Neural progenitor cell (in vitro differentiated cells): ENCODE measurements around the gene KIF22. TPM values are rescaled to one million over a fixed set of nuclear protein-coding genes. Genes with fewer than 3 reads are reported as not detected.

ENCODE experiments used
- DNase-seq: peaks from one replicate; pipeline ENCODE4 v3.0.0-alpha.2; 2016; ENCODE audit warnings: low spot score
- H2AFZ ChIP-seq: fragments of 200-600 bp; sonication (generic); replicated peaks from 2 replicates; pipeline ENCODE4 v1.6.1; 2016; ENCODE audit warnings: antibody characterized with exemption
- H3F3A ChIP-seq: fragments of 200-600 bp; sonication (generic); 2 replicates; pipeline ENCODE4 v1.6.1; 2016; ENCODE audit warnings: antibody characterized with exemption, low read depth
- H3K27ac ChIP-seq: fragments of 200-600 bp; sonication (generic); 2 replicates; pipeline ENCODE4 v1.5.1; 2016; ENCODE audit warnings: mild to moderate bottlenecking
- H3K27me3 ChIP-seq: fragments of 200-600 bp; sonication (generic); 2 replicates; pipeline ENCODE4 v1.6.1; 2016; ENCODE audit warnings: mild to moderate bottlenecking, moderate library complexity
- H3K36me3 ChIP-seq: fragments of 200-600 bp; sonication (generic); 2 replicates; pipeline ENCODE4 v1.5.1; 2016
- H3K4me1 ChIP-seq: fragments of 200-600 bp; sonication (generic); 2 replicates; pipeline ENCODE4 v1.6.1; 2016; ENCODE audit warnings: mixed run types
- H3K4me2 ChIP-seq: fragments of 200-600 bp; sonication (generic); 2 replicates; pipeline ENCODE4 v1.6.1; 2016
- H3K4me3 ChIP-seq: fragments of 200-600 bp; sonication (generic); 2 replicates; pipeline ENCODE4 v1.5.1; 2016
- H3K79me2 ChIP-seq: fragments of 200-600 bp; sonication (generic); 2 replicates; pipeline ENCODE4 v1.6.1; 2016; ENCODE audit warnings: low read depth
- H3K9ac ChIP-seq: fragments of 200-600 bp; sonication (generic); 2 replicates; pipeline ENCODE4 v1.6.1; 2016
- H3K9me3 ChIP-seq: fragments of 200-600 bp; sonication (generic); 2 replicates; pipeline ENCODE4 v1.5.1; 2016; ENCODE audit warnings: low read depth
- H4K20me1 ChIP-seq: fragments of 200-600 bp; sonication (generic); 2 replicates; pipeline ENCODE4 v1.6.1; 2016; ENCODE audit warnings: low read depth
- H3K27ac Mint-ChIP-seq: 3 replicates; pipeline ENCODE4 v1.8.0; 2021; ENCODE audit warnings: mixed read lengths
- H3K27me3 Mint-ChIP-seq: 2 replicates; pipeline ENCODE4 v1.8.0; 2022; ENCODE audit warnings: low read depth, mild to moderate bottlenecking, inconsistent platforms, moderate library complexity, mixed read lengths; ENCODE audit not compliant: insufficient read depth
- H3K36me3 Mint-ChIP-seq: 3 replicates; pipeline ENCODE4 v1.8.0; 2021; ENCODE audit warnings: mixed read lengths
- H3K4me1 Mint-ChIP-seq: 3 replicates; pipeline ENCODE4 v1.8.0; 2021; ENCODE audit warnings: mixed read lengths
- H3K4me3 Mint-ChIP-seq: 3 replicates; pipeline ENCODE4 v1.8.0; 2021; ENCODE audit warnings: mild to moderate bottlenecking, moderate library complexity, mixed read lengths
- H3K9me3 Mint-ChIP-seq: 3 replicates; pipeline ENCODE4 v1.8.0; 2020; ENCODE audit warnings: mixed read lengths
- EZH2 ChIP-seq: fragments of 200-600 bp; sonication (generic); IDR thresholded peaks from 2 replicates; pipeline ENCODE4 v1.6.1; 2017; ENCODE audit warnings: antibody characterized with exemption, mild to moderate bottlenecking, moderate library complexity
- EZH2phosphoT487 ChIP-seq: fragments of 200-600 bp; sonication (generic); IDR thresholded peaks from 2 replicates; pipeline ENCODE4 v1.6.1; 2017; ENCODE audit warnings: antibody characterized with exemption
- total RNA-seq: library from RNA; depleted of rRNA; stranded (reverse); fragments of >200 nt; gene quantifications from 2 replicates; pipeline ENCODE4 v1.2.3, GENCODE V29; 2015; ENCODE audit warnings: low replicate concordance
- TF ChIP-seq, protein P1 (sequence below): fragments of 200-600 bp; sonication (generic); IDR thresholded peaks from 2 replicates; pipeline ENCODE4 v1.5.1; 2017; ENCODE audit warnings: antibody characterized with exemption, mild to moderate bottlenecking

The KIF22 gene
- total RNA-seq, 1 donor from 2014 or later, result 173 TPM

DNA sequence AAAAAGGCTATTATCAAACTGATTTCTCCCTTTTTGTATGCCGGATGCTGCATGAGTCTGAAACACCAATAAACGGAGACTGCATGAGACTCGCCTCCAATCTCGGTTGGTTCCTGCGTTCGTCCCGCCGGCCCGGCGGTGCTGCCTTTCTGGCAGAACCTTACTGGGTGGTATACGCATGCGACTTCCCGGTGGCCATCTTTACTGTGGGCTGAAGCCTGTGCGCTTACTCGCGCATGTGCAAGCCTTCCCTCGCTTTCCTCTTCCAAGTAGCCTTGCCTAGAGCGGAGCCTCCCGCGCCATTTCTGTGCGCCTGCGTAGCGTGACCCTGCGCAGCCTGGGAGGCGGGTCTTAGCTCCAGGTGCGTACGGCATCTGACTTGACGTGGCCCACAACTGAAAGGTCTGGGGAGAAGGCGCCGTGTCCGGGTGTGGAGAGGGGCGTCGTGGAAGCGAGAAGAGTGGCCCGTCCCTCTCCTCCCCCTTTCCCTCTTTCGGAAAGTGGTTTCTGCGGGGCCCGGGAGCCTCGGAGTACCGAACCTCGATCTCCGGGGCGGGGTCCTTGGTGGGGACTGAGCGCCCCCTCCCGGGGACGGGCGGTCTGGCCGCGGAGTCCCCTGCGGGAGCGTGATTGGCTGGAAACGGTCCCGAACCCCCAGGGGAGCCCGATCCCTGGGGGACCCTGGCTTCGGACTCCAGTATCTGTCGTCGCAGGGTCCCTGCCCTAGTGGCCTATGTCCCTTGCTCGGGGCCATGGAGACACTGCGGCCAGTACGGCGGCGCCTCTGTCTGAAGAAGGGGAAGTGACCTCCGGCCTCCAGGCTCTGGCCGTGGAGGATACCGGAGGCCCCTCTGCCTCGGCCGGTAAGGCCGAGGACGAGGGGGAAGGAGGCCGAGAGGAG, 25.5 kb downstream of the KIF22 start, which contains the start of gene PAGR1:
TSS of gene PAGR1 (plus strand) at position 360 of the 901 bp plus-strand sequence. CDS start at position 734, 374 bp downstream.
- H3K4me1 Mint-ChIP-seq, result peaks cover 65% of the 10 kb centered on the region

DNA sequence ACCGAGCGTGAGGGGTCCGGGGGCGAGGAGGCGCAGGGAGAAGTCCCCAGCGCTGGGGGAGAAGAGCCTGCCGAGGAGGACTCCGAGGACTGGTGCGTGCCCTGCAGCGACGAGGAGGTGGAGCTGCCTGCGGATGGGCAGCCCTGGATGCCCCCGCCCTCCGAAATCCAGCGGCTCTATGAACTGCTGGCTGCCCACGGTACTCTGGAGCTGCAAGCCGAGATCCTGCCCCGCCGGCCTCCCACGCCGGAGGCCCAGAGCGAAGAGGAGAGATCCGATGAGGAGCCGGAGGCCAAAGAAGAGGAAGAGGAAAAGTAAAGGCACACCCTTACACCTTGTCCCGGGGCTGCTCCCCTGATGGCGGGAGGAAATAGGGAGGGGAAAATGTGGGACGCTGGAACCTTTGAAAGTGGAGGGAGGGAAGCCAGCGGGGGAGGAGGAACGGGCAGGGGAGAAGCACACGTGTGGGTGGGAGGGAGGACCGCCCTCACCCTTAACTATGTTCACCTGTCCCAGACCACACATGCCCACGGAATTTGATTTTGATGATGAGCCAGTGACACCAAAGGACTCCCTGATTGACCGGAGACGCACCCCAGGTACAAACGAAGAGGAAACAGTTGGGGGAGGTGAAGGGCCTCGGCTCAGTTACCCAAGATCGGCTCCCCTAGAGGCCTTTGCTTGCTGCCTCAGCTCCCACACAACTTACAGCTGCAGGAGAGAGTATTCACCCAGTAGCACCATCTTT, 26.3 kb downstream of the KIF22 start:
- peak overlapping the region; percentile 88 for H3K4me2 ChIP-seq
- H2AFZ ChIP-seq, result no peak overlapping the region
- no peaks in the 10 kb centered on the region for H3K9me3 ChIP-seq
- TF ChIP-seq EZH2 (no peak), EZH2phosphoT487 (no peak)
- TF ChIP-seq, protein P1, sequence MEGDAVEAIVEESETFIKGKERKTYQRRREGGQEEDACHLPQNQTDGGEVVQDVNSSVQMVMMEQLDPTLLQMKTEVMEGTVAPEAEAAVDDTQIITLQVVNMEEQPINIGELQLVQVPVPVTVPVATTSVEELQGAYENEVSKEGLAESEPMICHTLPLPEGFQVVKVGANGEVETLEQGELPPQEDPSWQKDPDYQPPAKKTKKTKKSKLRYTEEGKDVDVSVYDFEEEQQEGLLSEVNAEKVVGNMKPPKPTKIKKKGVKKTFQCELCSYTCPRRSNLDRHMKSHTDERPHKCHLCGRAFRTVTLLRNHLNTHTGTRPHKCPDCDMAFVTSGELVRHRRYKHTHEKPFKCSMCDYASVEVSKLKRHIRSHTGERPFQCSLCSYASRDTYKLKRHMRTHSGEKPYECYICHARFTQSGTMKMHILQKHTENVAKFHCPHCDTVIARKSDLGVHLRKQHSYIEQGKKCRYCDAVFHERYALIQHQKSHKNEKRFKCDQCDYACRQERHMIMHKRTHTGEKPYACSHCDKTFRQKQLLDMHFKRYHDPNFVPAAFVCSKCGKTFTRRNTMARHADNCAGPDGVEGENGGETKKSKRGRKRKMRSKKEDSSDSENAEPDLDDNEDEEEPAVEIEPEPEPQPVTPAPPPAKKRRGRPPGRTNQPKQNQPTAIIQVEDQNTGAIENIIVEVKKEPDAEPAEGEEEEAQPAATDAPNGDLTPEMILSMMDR, result no peak
- H3K79me2 ChIP-seq, result peaks cover 65% of the 10 kb centered on the region
- Mint-ChIP-seq H3K9me3 (no peaks in the 10 kb centered on the region), H3K4me3 (peak overlapping the region; percentile 98), H3K27ac (peak overlapping the region; percentile 63), H3K27me3 (peaks cover 9% of the 10 kb centered on the region), H3K36me3 (peaks cover 14% of the 10 kb centered on the region), H3K4me1 (peaks cover 62% of the 10 kb centered on the region)
- peaks cover 29% of the 10 kb centered on the region for H3K4me1 ChIP-seq
- peak; percentile 62 for DNase-seq
- H4K20me1 ChIP-seq, result peaks cover 43% of the 10 kb centered on the region
- H3K27me3 ChIP-seq, result no peaks in the 10 kb centered on the region
- H3K4me3 ChIP-seq, result peak overlapping the region; percentile 83
- peaks cover 61% of the 10 kb centered on the region for H3F3A ChIP-seq
- no peak overlapping the region for H3K27ac ChIP-seq
- peak overlapping the region; percentile 18 for H3K9ac ChIP-seq
- no peaks in the 10 kb centered on the region for H3K36me3 ChIP-seq

More for the DNA sequence above, 25.5 kb downstream of the KIF22 start, which contains the start of gene PAGR1:
- no peaks in the 10 kb centered on the region for H3K9me3 Mint-ChIP-seq
- Histone ChIP-seq H3K4me2 (peak within 1 kb of the TSS; percentile 88), H3K9ac (peak within 1 kb of the TSS; percentile 18), H3K4me3 (peak within 1 kb of the TSS; percentile 83), H3F3A (peaks cover 62% of the 10 kb centered on the region), H3K36me3 (no peaks in the 10 kb centered on the region), H3K79me2 (peaks cover 65% of the 10 kb centered on the region), H4K20me1 (peaks cover 43% of the 10 kb centered on the region), H2AFZ (no peak within 1 kb of the TSS), H3K4me1 (peaks cover 29% of the 10 kb centered on the region), H3K27ac (peak within 1 kb of the TSS; percentile 53), H3K27me3 (no peaks in the 10 kb centered on the region), H3K9me3 (no peaks in the 10 kb centered on the region)
- H3K27me3 Mint-ChIP-seq, result peaks cover 12% of the 10 kb centered on the region
- peaks cover 14% of the 10 kb centered on the region for H3K36me3 Mint-ChIP-seq
- DNase-seq, result peak; percentile 99
- H3K4me3 Mint-ChIP-seq, result peak within 1 kb of the TSS; percentile 98
- H3K27ac Mint-ChIP-seq, result peak within 1 kb of the TSS; percentile 99
- no peak for TF ChIP-seq EZH2
- TF ChIP-seq, protein P1, result peak; percentile 94

DNA sequence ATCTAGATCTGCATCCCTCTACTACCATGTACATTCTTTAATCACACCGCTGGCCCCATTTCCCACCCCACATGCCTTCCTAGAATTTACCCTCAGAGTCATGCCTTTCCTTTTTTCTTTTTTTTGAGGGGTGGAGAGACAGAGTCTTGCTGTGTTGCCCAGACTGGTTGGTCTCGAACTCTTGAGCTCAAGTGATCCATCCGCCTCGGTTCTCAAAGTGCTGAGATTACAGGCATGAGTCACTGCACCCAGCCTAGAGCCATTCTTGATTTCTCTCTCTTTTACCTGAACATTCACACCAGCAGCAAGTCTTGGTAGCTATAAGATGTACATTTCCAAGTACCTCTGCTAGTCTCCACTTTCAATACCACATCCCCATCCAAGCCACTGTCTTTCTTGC, 27.5 kb downstream of the KIF22 start:
- no peak overlapping the region for H2AFZ ChIP-seq
- H3K4me3 ChIP-seq, result no peak overlapping the region
- no peaks in the 10 kb centered on the region for H3K36me3 ChIP-seq
- DNase-seq, result no peak
- H3K4me1 ChIP-seq, result peaks cover 25% of the 10 kb centered on the region
- H3K27ac Mint-ChIP-seq, result peak overlapping the region; percentile 8
- H3K4me2 ChIP-seq, result peak overlapping the region; percentile 88
- TF ChIP-seq, protein P1, result no peak
- TF ChIP-seq EZH2, result no peak
- TF ChIP-seq EZH2phosphoT487, result no peak
- no peaks in the 10 kb centered on the region for H3K9me3 ChIP-seq
- H3K27ac ChIP-seq, result no peak overlapping the region
- no peaks in the 10 kb centered on the region for H3K27me3 ChIP-seq
- H3K4me1 Mint-ChIP-seq, result peaks cover 63% of the 10 kb centered on the region
- H3K9ac ChIP-seq, result no peak overlapping the region
- peaks cover 6% of the 10 kb centered on the region for H3K27me3 Mint-ChIP-seq
- no peaks in the 10 kb centered on the region for H3K9me3 Mint-ChIP-seq
- peaks cover 43% of the 10 kb centered on the region for H4K20me1 ChIP-seq
- peaks cover 55% of the 10 kb centered on the region for H3K79me2 ChIP-seq
- peaks cover 14% of the 10 kb centered on the region for H3K36me3 Mint-ChIP-seq
- H3F3A ChIP-seq, result peaks cover 59% of the 10 kb centered on the region
- H3K4me3 Mint-ChIP-seq, result peak overlapping the region; percentile 80
